GM12891 (cell line): Measurements from ENCODE around the gene SNX8.
"Not testable (repeated sequence)": the region's sequence is repeated elsewhere in the genome, so short reads cannot be mapped to it uniquely, and the experiment has no call there.

Experiments used
- DNase-seq: peaks from one replicate; pipeline ENCODE4 v3.0.0; 2011; ENCODE audit warnings: low spot score; ENCODE audit not compliant: insufficient read length
- FAIRE-seq: peaks from 2 replicates; lab custom pipeline; 2011; peaks lifted over from hg19 to GRCh38; lab: Jason Lieb, UNC
- PAX5 ChIP-seq: IDR thresholded peaks from 2 replicates; pipeline ENCODE4 v1.6.1; 2011; ENCODE audit warnings: low read length, moderate library complexity, mild to moderate bottlenecking; ENCODE audit not compliant: insufficient read depth, severe bottlenecking
- POLR2A ChIP-seq: IDR thresholded peaks from 2 replicates; pipeline ENCODE4 v1.6.1; 2011; ENCODE audit warnings: low read depth, low read length, control low read depth
- POLR2AphosphoS5 ChIP-seq: IDR thresholded peaks from 2 replicates; pipeline ENCODE4 v1.6.1; 2011; ENCODE audit warnings: low read depth, low read length, control low read depth
- POU2F2 ChIP-seq: IDR thresholded peaks from 2 replicates; pipeline ENCODE4 v1.6.1; 2011; ENCODE audit warnings: low read depth, mild to moderate bottlenecking, control low read depth, low read length, moderate library complexity
- SPI1 ChIP-seq: IDR thresholded peaks from 2 replicates; pipeline ENCODE4 v1.6.1; 2011; ENCODE audit warnings: low read depth, low read length, control low read depth
- TAF1 ChIP-seq: IDR thresholded peaks from 2 replicates; pipeline ENCODE4 v1.6.1; 2011; ENCODE audit warnings: low read depth, low read length, control low read depth

Gene SNX8

GRCh38 chr7:2354186-2354938, 40.1 kb upstream of the SNX8 start, which contains the start of gene EIF3B:
Gene EIF3B (plus strand): TSS chr7:2354827. CDS start chr7:2354922, 95 bp downstream.
- DNase-seq, result peak; percentile 92
- peak; percentile 95 for FAIRE-seq
- TF ChIP-seq POU2F2 (peak; percentile 70; the same call in 1 of the 2 replicates), POLR2A (peak; percentile 90), SPI1 (no peak), POLR2AphosphoS5 (peak; percentile 94), TAF1 (peak; percentile 93), PAX5 (no peak)

- FAIRE-seq (peak; percentile 75), DNase-seq (peak; percentile 88)
- TF ChIP-seq PAX5 (no peak), POLR2AphosphoS5 (peak; percentile 87), SPI1 (no peak), POLR2A (peak; percentile 86), TAF1 (peak; percentile 49; the same call in 1 of the 2 replicates), POU2F2 (peak; percentile 59; the same call in 1 of the 2 replicates)
These were observed 39.6 kb upstream of the SNX8 start for GRCh38 chr7:2353936-2354185.

- TF ChIP-seq PAX5 (no peak), SPI1 (no peak), POLR2A (no peak), TAF1 (no peak), POLR2AphosphoS5 (no peak), POU2F2 (no peak)
- DNase-seq (no peak), FAIRE-seq (no peak)
These were observed 39.1 kb upstream of the SNX8 start for GRCh38 chr7:2353113-2353935.

- no peak for FAIRE-seq
- no peak for TF ChIP-seq SPI1
- TF ChIP-seq POLR2AphosphoS5, result no peak
- TF ChIP-seq PAX5, result no peak
- TF ChIP-seq POU2F2, result no peak
- no peak for DNase-seq
These were observed 36.6 kb upstream of the SNX8 start for GRCh38 chr7:2350861-2351260.

- DNase-seq (no peak), FAIRE-seq (no peak)
- TF ChIP-seq PAX5 (no peak), POLR2AphosphoS5 (no peak), POLR2A (no peak), TAF1 (no peak), POU2F2 (no peak), SPI1 (no peak)
These were observed 35.8 kb upstream of the SNX8 start for GRCh38 chr7:2350055-2350454.

- FAIRE-seq, DNase-seq: not testable (repeated sequence)
These were observed 33.3 kb upstream of the SNX8 start for GRCh38 chr7:2347351-2348063.

- no peak for DNase-seq
- FAIRE-seq, result no peak
- TF ChIP-seq POLR2A (no peak), POLR2AphosphoS5 (no peak), SPI1 (no peak), TAF1 (no peak), POU2F2 (no peak), PAX5 (no peak)
These were observed 22.5 kb upstream of the SNX8 start for GRCh38 chr7:2336626-2337299.

GRCh38 chr7:2332606-2333231, 18.5 kb upstream of the SNX8 start:
- DNase-seq, FAIRE-seq: not testable (repeated sequence)

GRCh38 chr7:2331707-2332106, 17.5 kb upstream of the SNX8 start:
- DNase-seq, result no peak
- TF ChIP-seq SPI1 (no peak), POU2F2 (no peak), POLR2AphosphoS5 (no peak), PAX5 (no peak), POLR2A (no peak)
- no peak for FAIRE-seq
